Body of pancreas (tissue), 4 donors: Measurements from ENCODE around the gene SLC5A10. TPM values are rescaled to one million over a fixed set of nuclear protein-coding genes. Genes with fewer than 3 reads are reported as not detected.
"Not testable (repeated sequence)": the region's sequence is repeated elsewhere in the genome, so short reads cannot be mapped to it uniquely, and the experiment has no call there.

ENCODE experiments used
- ATAC-seq: fragments of 150-250 bp; one replicate; pipeline ENCODE4 v1.9.1; 2016
- DNase-seq, 4 donors: peaks; one replicate each; pipeline ENCODE4 v3.0.0-alpha.2; 2019
- H3K27ac ChIP-seq, 4 donors: fragments of 200-600 bp; sonication (generic); 1 replicate in 3 of 4; 2 replicates in 1 of 4; pipeline versions ENCODE4 v1.5.1 to v1.6.1; 2016 to 2019; ENCODE audit warnings: mild to moderate bottlenecking in 1 of 4, mixed read lengths in 1 of 4, moderate library complexity in 1 of 4
- H3K27me3 ChIP-seq, 2 donors: fragments of 200-600 bp; sonication (generic); one replicate each; pipeline ENCODE4 v1.6.0; 2016; ENCODE audit warnings: mild to moderate bottlenecking in 1 of 2
- H3K36me3 ChIP-seq, 2 donors: fragments of 200-600 bp; sonication (generic); replicated peaks in 1 of 2; 2 replicates each; pipeline ENCODE4 v1.5.1; 2016; ENCODE audit warnings: low read depth in 2 of 2; ENCODE audit not compliant: insufficient read depth in 1 of 2
- H3K4me1 ChIP-seq: fragments of 200-600 bp; sonication (generic); one replicate; pipeline ENCODE4 v1.6.0; 2016
- H3K4me3 ChIP-seq, 2 donors: fragments of 200-600 bp; sonication (generic); 1 replicate in 1 of 2; 2 replicates in 1 of 2; pipeline ENCODE4 v1.5.1; 2016 to 2019
- H3K9me3 ChIP-seq, 3 donors: fragments of 200-600 bp; sonication (generic); 1 replicate in 2 of 3; 2 replicates in 1 of 3; pipeline ENCODE4 v1.5.1; 2016
- POLR2A ChIP-seq, 3 donors: fragments of 450-650 bp; IDR thresholded peaks; one replicate each; pipeline ENCODE4 v1.6.1; 2016; ENCODE audit warnings: antibody characterized with exemption in 3 of 3, mild to moderate bottlenecking in 2 of 3
- WGBS, 2 donors: methylation state at CpG; one replicate each; pipeline ENCODE4 v1.1.5; 2017; 5-methylcytosine and 5-hydroxymethylcytosine counted together
- intact Hi-C: fragments of 100-400 bp; cut with DNase I; formaldehyde crosslinking; loops from one replicate; pipeline ENCODE4 v1.15.1; 2023
- total RNA-seq, 2 donors: library from RNA; depleted of rRNA; stranded (reverse); fragments of >200 nt; gene quantifications; one replicate each; pipeline ENCODE4 v1.1.0, GENCODE V29; 2016
- TF ChIP-seq, protein P1 (sequence below), 7 experiments: fragments of 450-650 bp in 4 of 7; fragments of 200-600 bp in 3 of 7; sonication (generic) in 3 of 7; IDR thresholded peaks; one replicate each; pipeline ENCODE4 v1.5.1; 2016 to 2019; ENCODE audit warnings: antibody characterized with exemption in 7 of 7

The SLC5A10 gene
- total RNA-seq, 2 donors from 2014 or later, result not detected

GRCh38 chr17:18954321-18954720, 2.4 kb downstream of the SLC5A10 start:
- Histone ChIP-seq H3K9me3 (no peaks in the 10 kb centered on the region), H3K27ac (no peak overlapping the region), H3K4me3 (no peak overlapping the region), H3K4me1 (peaks cover 15% of the 10 kb centered on the region), H3K27me3 (no peaks in the 10 kb centered on the region), H3K36me3 (no peaks in the 10 kb centered on the region)
- no peak for DNase-seq
- no peak for ATAC-seq
- intact Hi-C loops, result no loop called here
- TF ChIP-seq, protein P1, sequence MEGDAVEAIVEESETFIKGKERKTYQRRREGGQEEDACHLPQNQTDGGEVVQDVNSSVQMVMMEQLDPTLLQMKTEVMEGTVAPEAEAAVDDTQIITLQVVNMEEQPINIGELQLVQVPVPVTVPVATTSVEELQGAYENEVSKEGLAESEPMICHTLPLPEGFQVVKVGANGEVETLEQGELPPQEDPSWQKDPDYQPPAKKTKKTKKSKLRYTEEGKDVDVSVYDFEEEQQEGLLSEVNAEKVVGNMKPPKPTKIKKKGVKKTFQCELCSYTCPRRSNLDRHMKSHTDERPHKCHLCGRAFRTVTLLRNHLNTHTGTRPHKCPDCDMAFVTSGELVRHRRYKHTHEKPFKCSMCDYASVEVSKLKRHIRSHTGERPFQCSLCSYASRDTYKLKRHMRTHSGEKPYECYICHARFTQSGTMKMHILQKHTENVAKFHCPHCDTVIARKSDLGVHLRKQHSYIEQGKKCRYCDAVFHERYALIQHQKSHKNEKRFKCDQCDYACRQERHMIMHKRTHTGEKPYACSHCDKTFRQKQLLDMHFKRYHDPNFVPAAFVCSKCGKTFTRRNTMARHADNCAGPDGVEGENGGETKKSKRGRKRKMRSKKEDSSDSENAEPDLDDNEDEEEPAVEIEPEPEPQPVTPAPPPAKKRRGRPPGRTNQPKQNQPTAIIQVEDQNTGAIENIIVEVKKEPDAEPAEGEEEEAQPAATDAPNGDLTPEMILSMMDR (IDR thresholded peaks at IDR 0.05), result no peak
- TF ChIP-seq POLR2A (IDR thresholded peaks at IDR 0.05), result no peak
- WGBS, 2 donors, result 87 to 97% methylated on average over 2 to 3 of the region's 3 CpGs

DNA sequence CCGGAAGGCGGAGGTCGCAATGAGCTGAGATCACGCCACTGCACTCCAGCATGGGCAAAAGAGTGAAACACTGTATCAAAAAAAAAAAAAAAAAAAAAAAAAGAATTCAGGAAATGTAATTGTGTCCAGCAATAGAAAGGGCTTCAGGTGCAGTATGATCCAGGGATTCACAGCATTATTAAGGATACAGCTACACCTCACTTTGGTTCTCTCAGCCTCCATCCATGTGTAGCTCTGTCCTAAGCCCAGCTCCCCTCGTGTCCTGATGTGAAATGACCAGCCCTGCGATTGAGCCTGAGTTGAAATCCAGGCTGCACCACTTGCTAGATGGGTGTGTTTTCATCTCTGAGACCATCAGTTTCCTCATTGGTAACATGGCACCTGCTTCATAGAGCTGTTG, 3.0 kb downstream of the SLC5A10 start:
- Histone ChIP-seq H3K27me3 (no peaks in the 10 kb centered on the region), H3K27ac (no peak overlapping the region), H3K36me3 (no peaks in the 10 kb centered on the region), H3K4me3 (no peak overlapping the region), H3K4me1 (peaks cover 15% of the 10 kb centered on the region), H3K9me3 (no peaks in the 10 kb centered on the region)
- 89 to 90% methylated on average over 6 of the region's 6 CpGs for WGBS, 2 donors
- DNase-seq (no peak), ATAC-seq (no peak)
- no peak for TF ChIP-seq POLR2A (IDR thresholded peaks at IDR 0.05)
- TF ChIP-seq, protein P1 (IDR thresholded peaks at IDR 0.05), result no peak
- intact Hi-C loops, result no loop called here

DNA sequence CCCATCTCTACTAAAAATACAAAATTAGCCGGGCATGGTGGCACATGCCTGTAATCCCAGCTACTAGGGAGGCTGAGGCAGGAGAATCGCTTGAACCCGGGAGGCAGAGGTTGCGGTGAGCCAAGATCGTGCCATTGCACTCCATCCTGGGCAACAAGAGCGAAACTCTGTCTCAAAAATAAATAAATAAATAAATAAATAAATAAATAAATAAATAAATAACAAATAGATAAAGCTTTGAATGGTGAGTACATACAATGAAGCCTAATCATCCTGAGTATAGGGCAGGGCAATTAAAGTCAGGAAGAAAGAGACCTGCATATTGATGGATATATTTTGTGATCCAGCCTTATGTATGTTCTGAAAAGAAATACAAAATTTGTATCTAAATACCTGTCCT, 4.1 kb downstream of the SLC5A10 start:
- ATAC-seq, H3K4me1 ChIP-seq, H3K4me3 ChIP-seq, H3K36me3 ChIP-seq, intact Hi-C loops, DNase-seq, H3K9me3 ChIP-seq, H3K27me3 ChIP-seq, H3K27ac ChIP-seq: not testable (repeated sequence)
- 87 to 97% methylated on average over 6 of the region's 6 CpGs for WGBS, 2 donors

DNA sequence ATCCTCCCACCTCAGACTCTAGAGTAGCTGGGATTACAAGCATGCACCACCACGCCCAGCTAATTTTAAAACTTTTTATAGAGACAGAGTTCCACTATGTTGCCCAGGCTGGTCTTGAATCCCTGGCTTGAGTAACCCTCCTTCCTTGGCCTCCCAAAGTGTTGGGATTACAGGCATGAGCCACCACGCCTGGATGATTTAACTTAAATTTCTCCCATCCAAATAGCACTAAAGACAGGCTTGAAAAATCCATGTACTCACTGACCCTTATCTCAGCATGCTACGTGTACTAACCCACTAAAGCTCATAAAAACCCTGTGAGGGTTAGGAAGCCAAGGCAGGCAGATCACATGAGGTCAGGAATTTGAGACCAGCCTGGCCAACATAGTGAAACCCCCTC, 4.6 kb downstream of the SLC5A10 start:
- DNase-seq (no peak), ATAC-seq (no peak)
- Histone ChIP-seq H3K27ac (no peak overlapping the region), H3K27me3 (no peaks in the 10 kb centered on the region), H3K4me1 (peaks cover 2% of the 10 kb centered on the region), H3K36me3 (no peaks in the 10 kb centered on the region), H3K4me3 (no peak overlapping the region), H3K9me3 (no peaks in the 10 kb centered on the region)
- WGBS, 2 donors, result 88 to 94% methylated on average over 3 of the region's 3 CpGs
- TF ChIP-seq POLR2A (IDR thresholded peaks at IDR 0.05), result no peak
- TF ChIP-seq, protein P1 (IDR thresholded peaks at IDR 0.05), result no peak
- intact Hi-C loops, result no loop called here

GRCh38 chr17:18957831-18958230, 5.9 kb downstream of the SLC5A10 start:
- Histone ChIP-seq H3K27ac (no peak overlapping the region), H3K27me3 (no peaks in the 10 kb centered on the region), H3K4me3 (no peak overlapping the region), H3K36me3 (no peaks in the 10 kb centered on the region), H3K9me3 (no peaks in the 10 kb centered on the region), H3K4me1 (no peaks in the 10 kb centered on the region)
- DNase-seq (no peak), ATAC-seq (no peak)
- intact Hi-C loops, result no loop called here
- TF ChIP-seq POLR2A (IDR thresholded peaks at IDR 0.05), result no peak
- TF ChIP-seq, protein P1 (IDR thresholded peaks at IDR 0.05), result no peak
- 75 to 76% methylated on average over 4 of the region's 4 CpGs for WGBS, 2 donors
